ENCODE data around the gene PATJ.
"Not testable (repeated sequence)": the region's sequence is repeated elsewhere in the genome, so short reads cannot be mapped to it uniquely, and the experiment has no call there.

DNA sequence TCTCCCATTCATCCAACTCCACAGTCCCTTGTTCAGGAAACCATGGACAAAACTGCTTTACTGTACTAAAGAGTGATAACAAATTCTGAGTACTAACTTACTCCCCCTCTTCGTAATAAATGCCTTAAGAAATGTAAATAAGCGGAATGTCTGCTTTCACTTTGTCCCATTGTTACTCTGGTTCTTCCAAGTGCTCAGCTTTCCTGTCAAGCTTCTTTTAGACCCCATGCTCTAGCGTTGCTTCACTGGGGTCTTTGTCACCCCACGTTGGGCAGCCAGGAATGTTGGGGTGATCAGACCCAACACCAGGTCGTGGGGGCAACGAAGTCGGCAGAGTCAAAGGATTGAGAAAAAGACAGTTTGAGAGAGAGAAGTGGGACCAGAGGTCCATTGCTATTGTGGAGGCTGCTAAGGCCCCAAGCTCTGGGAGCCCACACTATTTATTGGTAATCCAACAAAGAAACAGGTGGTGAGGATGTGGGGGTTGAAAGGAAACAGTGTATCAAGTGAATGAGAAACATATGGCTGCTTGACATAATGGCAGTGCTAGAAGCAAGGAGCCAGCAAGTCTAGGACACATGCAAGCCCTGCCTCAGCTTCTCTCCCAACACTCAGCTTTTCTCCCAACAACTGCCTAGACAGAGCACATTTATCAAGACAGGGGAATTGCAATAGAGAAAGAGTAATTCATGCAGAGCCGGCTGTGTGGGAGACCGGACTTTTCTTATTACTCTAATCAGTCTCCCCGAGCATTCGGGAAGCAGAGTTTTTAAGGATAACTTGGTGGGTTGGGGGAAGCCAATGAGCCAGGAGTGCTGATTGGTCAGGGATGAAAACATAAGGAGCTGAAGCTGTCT lies 441.1 kb downstream of the PATJ start:
- TF ChIP-seq, protein P1, sequence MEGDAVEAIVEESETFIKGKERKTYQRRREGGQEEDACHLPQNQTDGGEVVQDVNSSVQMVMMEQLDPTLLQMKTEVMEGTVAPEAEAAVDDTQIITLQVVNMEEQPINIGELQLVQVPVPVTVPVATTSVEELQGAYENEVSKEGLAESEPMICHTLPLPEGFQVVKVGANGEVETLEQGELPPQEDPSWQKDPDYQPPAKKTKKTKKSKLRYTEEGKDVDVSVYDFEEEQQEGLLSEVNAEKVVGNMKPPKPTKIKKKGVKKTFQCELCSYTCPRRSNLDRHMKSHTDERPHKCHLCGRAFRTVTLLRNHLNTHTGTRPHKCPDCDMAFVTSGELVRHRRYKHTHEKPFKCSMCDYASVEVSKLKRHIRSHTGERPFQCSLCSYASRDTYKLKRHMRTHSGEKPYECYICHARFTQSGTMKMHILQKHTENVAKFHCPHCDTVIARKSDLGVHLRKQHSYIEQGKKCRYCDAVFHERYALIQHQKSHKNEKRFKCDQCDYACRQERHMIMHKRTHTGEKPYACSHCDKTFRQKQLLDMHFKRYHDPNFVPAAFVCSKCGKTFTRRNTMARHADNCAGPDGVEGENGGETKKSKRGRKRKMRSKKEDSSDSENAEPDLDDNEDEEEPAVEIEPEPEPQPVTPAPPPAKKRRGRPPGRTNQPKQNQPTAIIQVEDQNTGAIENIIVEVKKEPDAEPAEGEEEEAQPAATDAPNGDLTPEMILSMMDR (IDR thresholded peaks at IDR 0.05): not testable (repeated sequence)
- TF ChIP-seq POLR2A (IDR thresholded peaks at IDR 0.05): not testable (repeated sequence)

All from esophagus squamous epithelium (tissue), 4 donors.